Hepatocyte (in vitro differentiated cells): ENCODE data around the gene MGLL. TPM values are rescaled to one million over a fixed set of nuclear protein-coding genes. Genes with fewer than 3 reads are reported as not detected.

Experiments
- DNase-seq: peaks from one replicate; pipeline ENCODE4 v3.0.0-alpha.2; 2016; ENCODE audit warnings: low spot score
- H2AFZ ChIP-seq: fragments of 200-600 bp; sonication (generic); 2 replicates; pipeline ENCODE4 v1.6.0; 2016; ENCODE audit warnings: antibody characterized with exemption, mild to moderate bottlenecking
- H3K27ac ChIP-seq: fragments of 200-600 bp; sonication (generic); 2 replicates; pipeline ENCODE4 v1.5.1; 2016; ENCODE audit warnings: mild to moderate bottlenecking
- H3K27me3 ChIP-seq: fragments of 200-600 bp; sonication (generic); 2 replicates; pipeline ENCODE4 v1.6.1; 2016
- H3K36me3 ChIP-seq: fragments of 200-600 bp; sonication (generic); replicated peaks from 2 replicates; pipeline ENCODE4 v1.5.1; 2016; ENCODE audit warnings: low read depth; ENCODE audit not compliant: insufficient read depth
- H3K4me1 ChIP-seq: fragments of 200-600 bp; sonication (generic); 2 replicates; pipeline ENCODE4 v1.5.1; 2016; ENCODE audit warnings: mild to moderate bottlenecking, moderate library complexity; ENCODE audit not compliant: insufficient read depth
- H3K4me2 ChIP-seq: fragments of 200-600 bp; sonication (generic); 2 replicates; pipeline ENCODE4 v1.6.0; 2016
- H3K4me3 ChIP-seq: fragments of 200-600 bp; sonication (generic); 2 replicates; pipeline ENCODE4 v1.5.1; 2016; ENCODE audit warnings: mild to moderate bottlenecking
- H3K79me2 ChIP-seq: fragments of 200-600 bp; sonication (generic); 2 replicates; pipeline ENCODE4 v1.6.0; 2017; ENCODE audit warnings: mild to moderate bottlenecking
- H3K9me2 ChIP-seq: fragments of 200-600 bp; sonication (generic); replicated peaks from 2 replicates; pipeline ENCODE4 v1.6.0; 2017; ENCODE audit warnings: mild to moderate bottlenecking; ENCODE audit not compliant: insufficient read depth
- H3K9me3 ChIP-seq: fragments of 200-600 bp; sonication (generic); 2 replicates; pipeline ENCODE4 v1.5.1; 2016; ENCODE audit warnings: low read depth, mild to moderate bottlenecking
- H4K20me1 ChIP-seq: fragments of 200-600 bp; sonication (generic); 2 replicates; pipeline ENCODE4 v1.6.0; 2016; ENCODE audit warnings: mild to moderate bottlenecking; ENCODE audit not compliant: insufficient read depth, poor library complexity, severe bottlenecking
- EZH2 ChIP-seq: fragments of 200-600 bp; sonication (generic); IDR thresholded peaks from 2 replicates; pipeline ENCODE4 v1.6.1; 2016; ENCODE audit warnings: antibody characterized with exemption, mild to moderate bottlenecking, borderline replicate concordance
- EZH2phosphoT487 ChIP-seq: fragments of 200-600 bp; sonication (generic); IDR thresholded peaks from one replicate; pipeline ENCODE4 v1.6.1; 2018; ENCODE audit warnings: antibody characterized with exemption, mild to moderate bottlenecking, low read depth, moderate library complexity; ENCODE audit not compliant: unreplicated experiment, severe bottlenecking
- WGBS: methylation state at CpG from one replicate; pipeline ENCODE4 v1.1.6; 2016; ENCODE audit warnings: low lambda C conversion rate; ENCODE audit errors: missing lambda C conversion rate; 5-methylcytosine and 5-hydroxymethylcytosine counted together
- polyA plus RNA-seq: library from polyadenylated mRNA; unstranded; fragments of >200 nt; fragmentation: Nextera tagmentation; extraction: Ambion mirVana; gene quantifications from 2 replicates; pipeline ENCODE4 v1.2.1, GENCODE V29; 2016
- total RNA-seq: library from RNA; depleted of rRNA; stranded (reverse); fragments of >200 nt; gene quantifications from 2 replicates; pipeline ENCODE4 v1.2.3, GENCODE V29; 2014
- TF ChIP-seq, protein P1 (sequence below): fragments of 200-600 bp; sonication (generic); IDR thresholded peaks from 2 replicates; pipeline ENCODE4 v1.5.1; 2016; ENCODE audit warnings: antibody characterized with exemption, mild to moderate bottlenecking; ENCODE audit not compliant: poor library complexity

Gene MGLL
- total and polyA plus RNA-seq, 2 experiments from 2014 or later: 7.3 to 21.4 TPM

GRCh38 chr3:127794402-127794801, 27.9 kb downstream of the MGLL start:
- no peaks in the 10 kb centered on the region for H3K9me3 ChIP-seq
- H3K4me2 ChIP-seq: no peak overlapping the region
- DNase-seq: no peak
- H3K79me2 ChIP-seq: no peaks in the 10 kb centered on the region
- H3K4me3 ChIP-seq: no peak overlapping the region
- 92% methylated on average over 2 of the region's 2 CpGs for WGBS
- H3K4me1 ChIP-seq: peaks cover 16% of the 10 kb centered on the region
- TF ChIP-seq, protein P1, sequence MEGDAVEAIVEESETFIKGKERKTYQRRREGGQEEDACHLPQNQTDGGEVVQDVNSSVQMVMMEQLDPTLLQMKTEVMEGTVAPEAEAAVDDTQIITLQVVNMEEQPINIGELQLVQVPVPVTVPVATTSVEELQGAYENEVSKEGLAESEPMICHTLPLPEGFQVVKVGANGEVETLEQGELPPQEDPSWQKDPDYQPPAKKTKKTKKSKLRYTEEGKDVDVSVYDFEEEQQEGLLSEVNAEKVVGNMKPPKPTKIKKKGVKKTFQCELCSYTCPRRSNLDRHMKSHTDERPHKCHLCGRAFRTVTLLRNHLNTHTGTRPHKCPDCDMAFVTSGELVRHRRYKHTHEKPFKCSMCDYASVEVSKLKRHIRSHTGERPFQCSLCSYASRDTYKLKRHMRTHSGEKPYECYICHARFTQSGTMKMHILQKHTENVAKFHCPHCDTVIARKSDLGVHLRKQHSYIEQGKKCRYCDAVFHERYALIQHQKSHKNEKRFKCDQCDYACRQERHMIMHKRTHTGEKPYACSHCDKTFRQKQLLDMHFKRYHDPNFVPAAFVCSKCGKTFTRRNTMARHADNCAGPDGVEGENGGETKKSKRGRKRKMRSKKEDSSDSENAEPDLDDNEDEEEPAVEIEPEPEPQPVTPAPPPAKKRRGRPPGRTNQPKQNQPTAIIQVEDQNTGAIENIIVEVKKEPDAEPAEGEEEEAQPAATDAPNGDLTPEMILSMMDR: no peak
- TF ChIP-seq EZH2phosphoT487 (no peak), EZH2 (no peak)
- no peak overlapping the region for H2AFZ ChIP-seq
- H3K27me3 ChIP-seq: no peaks in the 10 kb centered on the region
- H3K36me3 ChIP-seq: no peaks in the 10 kb centered on the region
- no peaks in the 10 kb centered on the region for H4K20me1 ChIP-seq
- H3K9me2 ChIP-seq: no peaks in the 10 kb centered on the region
- H3K27ac ChIP-seq: no peak overlapping the region

GRCh38 chr3:127792541-127793292, 29.6 kb downstream of the MGLL start:
- peak overlapping the region; percentile 80 for H3K27ac ChIP-seq
- no peaks in the 10 kb centered on the region for H4K20me1 ChIP-seq
- TF ChIP-seq, protein P1: no peak
- TF ChIP-seq EZH2: no peak
- no peak for TF ChIP-seq EZH2phosphoT487
- no peaks in the 10 kb centered on the region for H3K9me3 ChIP-seq
- no peaks in the 10 kb centered on the region for H3K9me2 ChIP-seq
- H3K4me1 ChIP-seq: peaks cover 16% of the 10 kb centered on the region
- no peaks in the 10 kb centered on the region for H3K36me3 ChIP-seq
- H2AFZ ChIP-seq: no peak overlapping the region
- no peak overlapping the region for H3K4me3 ChIP-seq
- H3K27me3 ChIP-seq: no peaks in the 10 kb centered on the region
- peak; percentile 69 for DNase-seq
- H3K4me2 ChIP-seq: no peak overlapping the region
- no peaks in the 10 kb centered on the region for H3K79me2 ChIP-seq
- WGBS: 75% methylated on average over 18 of the region's 18 CpGs

- Histone ChIP-seq H2AFZ (no peak overlapping the region), H3K27me3 (no peaks in the 10 kb centered on the region), H3K9me3 (no peaks in the 10 kb centered on the region), H3K27ac (peak overlapping the region; percentile 80), H4K20me1 (no peaks in the 10 kb centered on the region), H3K4me2 (peak overlapping the region; percentile 6), H3K79me2 (no peaks in the 10 kb centered on the region), H3K36me3 (no peaks in the 10 kb centered on the region), H3K9me2 (no peaks in the 10 kb centered on the region), H3K4me3 (no peak overlapping the region), H3K4me1 (peaks cover 19% of the 10 kb centered on the region)
- TF ChIP-seq, protein P1: peak; percentile 36
- TF ChIP-seq EZH2: no peak
- TF ChIP-seq EZH2phosphoT487: no peak
- peak; percentile 75 for DNase-seq
- WGBS: 21% methylated on average over 9 of the region's 9 CpGs
Observed at GRCh38 chr3:127791221-127791913, 30.9 kb downstream of the MGLL start.
